GM19324 (cell line): ENCODE measurements around the gene ABCC9.
"Not testable (repeated sequence)": the region's sequence is repeated elsewhere in the genome, so short reads cannot be mapped to it uniquely, and the experiment has no call there.

Source experiments
- ATAC-seq: cut with Tn5 transposase; IDR thresholded peaks from one replicate; pipeline ENCODE4 v1.9.1; 2021; ENCODE audit warnings: mild to moderate bottlenecking, moderate library complexity; ENCODE audit not compliant: unreplicated experiment, low FRiP score

The ABCC9 gene

DNA sequence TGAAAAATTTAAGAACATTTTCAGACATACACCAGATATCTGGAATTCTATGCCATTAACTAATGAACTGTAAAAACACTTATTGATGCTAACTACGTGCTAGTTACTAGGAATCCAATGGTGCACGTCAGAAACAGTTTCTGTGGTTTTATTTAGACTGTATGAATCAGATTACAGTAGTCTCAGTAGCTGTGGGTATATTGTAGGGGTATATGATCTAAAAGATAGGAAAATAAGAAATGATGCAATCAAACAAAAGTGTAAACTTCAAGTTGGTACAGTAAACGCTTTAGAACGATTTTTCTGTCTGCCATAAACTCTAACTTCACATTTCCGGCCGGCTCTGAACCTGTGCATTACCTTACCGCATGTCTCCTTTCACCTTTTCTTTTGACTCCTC, 2.3 kb downstream of the ABCC9 start:
- no peak for ATAC-seq

DNA sequence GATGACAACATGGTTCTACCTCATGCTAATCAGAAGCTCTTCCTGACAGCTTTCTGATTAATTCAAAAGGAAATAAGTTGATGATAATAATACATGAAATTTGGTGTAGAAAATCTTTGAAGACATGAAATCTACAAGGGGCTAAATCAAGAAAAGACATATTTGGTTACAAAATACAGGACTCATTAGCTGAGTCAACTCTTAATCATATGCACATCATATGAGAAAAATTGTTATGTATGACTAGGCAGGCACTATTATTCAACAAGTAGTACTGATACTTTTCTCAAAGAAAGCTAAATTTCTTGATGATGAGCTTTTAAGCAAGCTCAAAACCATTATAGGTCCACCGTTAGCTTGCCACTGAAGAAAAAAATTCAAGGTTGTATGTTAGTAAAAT, 7.1 kb downstream of the ABCC9 start:
- no peak for ATAC-seq

DNA sequence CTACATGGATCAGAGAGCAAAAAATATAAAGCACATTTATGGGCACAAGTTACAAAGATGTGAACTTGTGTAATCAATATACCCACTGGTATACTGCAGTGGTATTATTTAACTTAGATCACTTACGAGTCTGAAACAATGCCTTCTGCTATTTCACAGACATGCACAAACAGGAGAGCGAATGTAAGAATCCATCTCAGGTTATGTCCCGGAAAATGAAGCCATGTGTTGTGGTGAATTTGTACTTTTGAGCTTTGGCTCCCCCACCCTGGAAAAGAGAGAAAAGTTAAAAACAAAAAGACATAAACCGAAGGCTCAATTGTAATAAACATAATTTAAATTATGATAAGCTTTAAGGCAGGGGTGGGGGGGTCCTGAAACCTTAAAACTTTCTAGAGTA, 7.6 kb downstream of the ABCC9 start:
- ATAC-seq, result no peak

DNA sequence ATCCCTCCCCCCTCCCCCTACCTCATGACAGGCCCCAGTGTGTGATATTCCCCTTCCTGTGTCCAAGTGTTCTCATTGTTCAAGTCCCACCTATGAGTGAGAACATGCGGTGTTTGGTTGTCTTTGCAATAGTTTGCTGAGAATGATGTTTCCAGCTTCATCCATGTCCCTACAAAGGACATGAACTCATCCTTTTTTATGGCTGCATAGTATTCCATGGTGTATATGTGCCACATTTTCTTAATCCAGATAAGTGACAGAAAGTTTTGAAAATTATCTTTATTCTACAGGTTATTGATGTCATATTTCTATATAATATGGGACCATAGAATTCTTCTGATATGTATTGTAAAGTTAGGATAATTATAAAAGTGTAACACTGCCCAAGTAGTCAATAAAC, 11.3 kb downstream of the ABCC9 start:
- not testable (repeated sequence) for ATAC-seq

DNA sequence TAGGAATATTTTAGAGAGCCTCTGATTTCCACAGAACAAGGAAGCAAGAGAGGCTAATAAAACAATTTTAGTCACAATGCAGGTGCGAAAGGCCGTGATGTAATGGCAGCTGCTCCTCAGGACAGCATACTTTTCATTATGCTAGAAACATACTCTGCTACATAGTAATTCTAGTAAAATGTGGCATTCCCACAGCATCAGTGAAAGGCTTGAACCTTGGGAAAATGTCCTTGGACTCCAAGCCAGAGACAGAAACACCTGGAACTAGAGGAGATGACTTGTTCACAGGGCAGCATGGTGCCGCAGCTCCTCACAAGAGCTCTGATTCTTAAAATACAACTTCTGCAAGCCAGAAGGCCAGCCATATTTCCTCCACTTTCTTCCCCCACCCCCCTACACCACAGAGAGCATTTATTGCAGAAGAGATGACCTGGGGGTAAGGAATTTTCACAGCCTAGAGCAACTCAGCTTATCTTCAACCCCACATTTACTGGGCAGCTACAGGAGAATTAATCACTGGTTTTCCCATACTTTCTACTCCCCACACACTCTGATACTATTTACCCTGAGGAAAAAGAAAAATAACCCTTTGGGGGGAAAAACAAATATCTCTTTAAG, 15.8 kb downstream of the ABCC9 start:
- no peak for ATAC-seq

DNA sequence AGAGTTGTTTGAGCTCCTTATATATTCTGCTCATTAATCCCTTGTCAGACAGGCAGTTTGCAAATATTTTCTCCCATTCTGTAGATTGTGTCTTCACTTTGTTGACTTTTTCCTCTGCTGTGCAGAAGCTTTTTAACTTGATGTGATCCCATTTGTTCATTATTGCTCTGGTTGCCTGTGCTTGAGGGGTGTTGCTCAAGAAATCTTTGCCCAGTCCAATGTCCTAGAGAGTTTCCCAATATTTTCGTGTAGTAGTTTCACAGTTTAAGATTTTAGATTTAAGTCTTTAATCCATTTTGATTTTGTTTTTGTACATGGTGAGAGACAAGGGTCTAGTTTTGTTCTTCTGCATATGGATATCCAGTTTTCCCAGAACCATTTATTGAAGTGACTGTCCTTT, 19.8 kb downstream of the ABCC9 start:
- no peak for ATAC-seq

DNA sequence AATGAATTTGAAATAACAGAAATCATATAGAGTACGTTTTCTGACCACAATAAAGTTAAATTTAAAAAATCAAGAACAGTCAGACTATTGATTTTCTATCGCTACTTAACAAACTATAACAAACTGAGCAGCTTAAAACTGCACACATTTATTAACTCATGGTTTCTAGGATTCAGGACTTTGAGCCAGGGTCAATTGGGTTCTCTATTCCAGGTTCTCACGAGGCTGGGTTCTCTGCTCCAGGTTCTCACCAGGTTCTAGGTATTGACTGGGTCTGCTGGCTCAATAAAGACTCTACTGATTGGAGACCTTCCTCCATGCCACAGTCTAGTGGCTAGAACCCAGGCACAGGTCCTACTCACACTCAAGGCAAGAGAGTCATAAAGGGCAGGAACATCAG, 22.8 kb downstream of the ABCC9 start:
- ATAC-seq, result no peak

DNA sequence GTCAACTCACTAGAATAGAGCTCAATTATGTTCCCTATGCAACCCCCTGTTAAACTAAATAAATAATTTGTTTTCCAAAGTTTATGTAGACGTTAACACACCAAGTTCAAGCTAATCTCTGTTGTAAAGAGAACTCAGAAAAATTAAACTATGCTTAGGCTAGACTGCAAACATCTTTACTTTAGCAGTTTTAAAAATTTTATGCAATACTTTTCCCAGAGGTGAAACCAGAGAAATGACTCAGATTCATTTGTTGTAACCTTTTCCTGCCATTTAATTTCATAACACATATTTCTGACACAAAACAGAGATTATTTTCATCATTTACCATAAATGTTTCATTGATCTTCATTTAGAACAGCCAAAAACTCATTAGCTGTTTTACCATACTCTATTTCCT, 27.4 kb downstream of the ABCC9 start:
- no peak for ATAC-seq

DNA sequence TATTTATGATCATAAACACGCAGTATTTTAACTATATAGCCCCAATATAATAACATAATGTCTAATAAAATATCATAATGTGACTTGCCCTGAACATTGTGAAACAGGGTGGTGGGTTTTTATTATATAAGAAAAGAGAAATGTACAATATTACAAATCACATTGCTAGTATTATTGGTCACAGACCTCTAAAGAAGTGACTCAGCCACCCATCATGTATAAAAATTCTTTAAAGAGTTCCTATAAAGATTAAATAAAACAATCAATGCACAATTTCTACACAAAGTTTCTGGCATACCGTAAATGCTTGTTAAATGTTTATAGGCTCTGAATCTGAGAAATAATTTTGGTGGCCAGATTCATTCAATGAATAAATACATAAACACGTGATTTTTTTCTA, 28.9 kb downstream of the ABCC9 start:
- no peak for ATAC-seq

DNA sequence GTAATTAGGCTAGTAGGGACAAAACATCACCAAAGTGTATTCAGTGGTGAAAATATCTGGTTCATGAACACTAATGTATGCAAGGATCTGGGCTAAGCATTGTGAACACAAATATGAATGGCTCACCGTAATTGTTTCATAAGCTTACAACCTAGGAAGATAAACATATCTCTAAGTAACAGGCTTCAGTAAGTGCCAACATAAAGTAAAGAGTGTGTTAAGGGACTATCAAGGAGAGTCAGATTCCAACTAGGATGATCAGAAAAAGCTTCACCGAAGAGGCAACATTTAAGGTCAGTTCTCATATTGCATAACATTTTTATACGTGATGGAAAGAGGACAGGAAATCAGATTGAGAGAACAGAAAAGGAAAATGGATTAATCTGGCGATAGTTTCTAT, 29.4 kb downstream of the ABCC9 start:
- ATAC-seq, result no peak

DNA sequence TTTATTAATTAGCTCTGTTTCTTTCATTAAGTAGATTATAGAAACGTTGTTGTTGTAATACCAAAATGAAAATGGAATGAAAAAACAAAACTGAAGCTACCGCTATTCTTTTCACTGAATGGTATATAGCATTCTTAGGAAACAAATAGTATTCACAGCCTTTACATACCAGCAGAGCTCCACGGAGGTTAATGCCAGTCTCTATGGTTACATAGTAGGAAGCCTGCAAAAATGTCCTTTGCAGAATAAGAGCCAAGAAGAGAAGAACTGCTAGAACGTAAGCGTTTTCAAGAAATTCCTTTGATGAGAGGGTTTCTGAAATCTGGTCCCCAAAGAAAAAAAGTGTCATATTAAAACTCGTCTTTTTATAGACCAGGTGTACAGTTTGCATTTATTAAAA, 30.6 kb downstream of the ABCC9 start:
- ATAC-seq, result no peak

DNA sequence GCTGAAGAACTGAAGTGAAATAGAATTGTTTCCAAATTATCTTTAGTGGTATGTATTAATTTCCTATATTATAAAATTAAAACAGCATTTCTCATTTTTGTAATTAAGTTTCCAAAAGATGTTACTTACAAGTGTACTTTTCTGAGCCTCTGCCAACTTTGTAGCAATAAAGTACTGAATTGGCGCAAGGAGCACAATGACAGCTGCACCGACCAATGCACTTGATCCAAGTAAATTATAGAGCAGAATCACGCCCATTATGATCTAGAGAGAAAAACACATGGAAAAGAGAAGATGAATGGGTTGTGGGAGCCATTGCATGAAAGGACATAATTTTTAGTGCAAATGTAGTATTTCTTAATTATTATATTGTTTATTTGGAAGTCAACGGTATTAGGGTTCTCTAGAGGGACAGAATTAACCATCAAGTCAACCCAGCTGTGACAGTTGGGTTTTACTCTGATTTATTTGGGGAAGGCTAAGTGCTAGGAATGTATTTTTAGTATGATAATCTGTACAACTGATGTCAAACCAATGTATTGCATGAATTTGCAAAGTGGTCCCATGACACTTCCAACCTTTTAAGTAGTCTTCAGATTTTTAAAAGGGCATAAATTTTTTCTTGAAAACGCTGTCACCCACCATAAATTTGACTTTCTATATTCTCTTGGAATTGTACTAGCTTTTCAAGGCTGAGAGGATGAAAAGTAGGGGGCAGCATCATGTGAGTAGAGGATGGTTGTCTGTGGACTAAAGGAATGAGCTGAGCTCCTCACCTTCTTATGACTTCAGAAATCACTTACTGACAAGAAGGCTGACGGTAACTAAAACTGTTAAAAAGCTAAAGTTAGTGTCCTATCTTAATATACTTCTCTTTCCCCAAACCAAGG, 33.0 kb downstream of the ABCC9 start:
- no peak for ATAC-seq

DNA sequence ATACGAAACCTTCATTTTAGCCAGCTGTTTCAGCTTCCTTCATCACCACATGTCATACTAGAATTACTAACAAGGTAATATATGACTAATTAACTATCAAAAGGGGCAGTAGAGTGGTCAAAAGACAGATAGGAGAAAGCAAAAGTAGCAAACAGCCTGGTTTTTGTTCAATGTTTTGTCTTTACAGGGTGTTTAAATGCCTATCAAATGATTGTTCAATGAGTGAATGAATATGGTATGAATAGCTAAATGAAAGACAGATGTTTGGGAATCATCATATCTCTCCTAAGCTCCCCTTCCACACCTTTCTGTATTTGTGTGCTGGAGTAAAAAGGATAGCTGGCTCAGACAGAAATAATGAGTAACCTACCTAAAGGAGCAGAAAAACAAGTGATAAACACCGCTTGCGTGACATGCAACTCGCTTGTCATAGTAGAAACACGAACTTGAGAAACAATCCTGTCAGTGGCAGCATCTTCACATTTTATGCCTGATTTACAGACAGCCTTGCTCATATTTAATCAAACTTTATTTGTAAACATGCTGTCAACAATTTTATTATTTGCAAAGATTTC, 34.2 kb downstream of the ABCC9 start:
- ATAC-seq, result peak; percentile 82

DNA sequence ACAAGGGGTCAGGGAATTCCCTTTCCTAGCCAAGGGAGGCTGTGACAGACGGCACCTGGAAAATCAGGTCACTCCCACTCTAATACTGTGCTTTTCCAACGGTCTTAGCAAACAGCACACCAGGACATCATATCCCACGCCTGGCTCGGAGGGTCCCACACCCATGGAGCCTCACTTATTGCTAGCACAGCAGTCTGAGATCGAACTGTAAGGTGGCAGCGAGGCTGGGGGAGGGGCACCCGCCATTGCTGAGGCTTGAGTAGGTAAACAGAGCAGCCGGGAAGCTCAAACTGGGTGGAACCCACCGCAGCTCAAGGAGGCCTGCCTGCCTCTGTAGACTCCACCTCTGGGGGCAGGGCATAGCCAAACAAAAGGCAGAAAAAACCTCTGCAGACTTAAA, 41.7 kb downstream of the ABCC9 start:
- not testable (repeated sequence) for ATAC-seq

DNA sequence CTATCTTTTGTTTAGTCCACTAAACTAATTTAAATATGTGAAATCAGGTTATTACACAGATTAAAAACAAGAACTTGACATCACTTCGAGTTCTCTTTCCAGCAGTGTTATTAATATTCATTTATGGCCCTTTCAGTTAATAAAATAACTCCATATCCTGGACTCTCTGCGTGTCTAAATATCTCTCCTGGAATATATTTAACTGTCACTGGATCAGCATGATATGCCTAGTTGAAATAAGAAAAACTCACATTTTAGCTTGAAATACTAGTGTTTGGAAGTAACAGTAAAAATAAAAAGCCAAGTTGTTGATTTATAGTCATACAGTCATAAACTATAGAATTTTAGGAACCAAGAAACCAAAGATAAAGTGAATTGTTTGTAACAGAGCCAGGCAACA, 45.6 kb downstream of the ABCC9 start:
- no peak for ATAC-seq

DNA sequence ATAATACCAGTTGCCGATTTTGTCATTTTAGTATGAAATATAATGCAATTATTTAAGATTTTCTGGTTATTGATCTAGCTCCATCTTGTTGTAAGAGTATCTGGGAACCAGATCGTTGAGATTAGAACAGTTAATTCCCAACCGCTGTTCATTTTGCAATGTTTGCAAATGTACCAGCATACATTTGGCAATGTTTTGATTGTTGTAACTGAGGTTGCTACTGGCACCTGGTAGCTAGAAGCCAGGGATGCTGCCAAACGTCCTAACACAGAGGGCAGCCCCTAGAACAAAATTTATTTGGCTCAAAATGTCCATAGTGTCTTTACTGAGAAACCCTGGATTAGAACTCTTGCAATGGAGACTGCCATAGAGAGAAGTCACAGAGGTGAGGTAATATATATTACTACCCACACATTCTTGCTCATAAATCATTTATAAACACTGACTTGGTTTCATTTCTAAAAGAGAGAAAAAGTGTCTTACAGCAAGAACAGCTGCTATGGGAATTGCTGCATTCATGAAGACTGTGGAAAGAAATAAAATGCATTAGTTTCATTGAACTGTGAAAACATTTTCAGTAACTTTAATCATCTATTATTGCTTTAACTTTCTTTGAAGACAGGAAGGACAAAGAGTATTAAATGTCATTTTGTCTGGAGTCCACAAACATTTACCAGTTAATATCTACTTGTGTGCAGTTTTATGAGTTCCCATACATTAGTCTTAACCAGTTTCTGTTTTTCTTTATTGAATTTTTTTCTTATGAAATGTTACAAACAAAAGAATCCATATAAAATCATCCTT, 46.2 kb downstream of the ABCC9 start:
- no peak for ATAC-seq

DNA sequence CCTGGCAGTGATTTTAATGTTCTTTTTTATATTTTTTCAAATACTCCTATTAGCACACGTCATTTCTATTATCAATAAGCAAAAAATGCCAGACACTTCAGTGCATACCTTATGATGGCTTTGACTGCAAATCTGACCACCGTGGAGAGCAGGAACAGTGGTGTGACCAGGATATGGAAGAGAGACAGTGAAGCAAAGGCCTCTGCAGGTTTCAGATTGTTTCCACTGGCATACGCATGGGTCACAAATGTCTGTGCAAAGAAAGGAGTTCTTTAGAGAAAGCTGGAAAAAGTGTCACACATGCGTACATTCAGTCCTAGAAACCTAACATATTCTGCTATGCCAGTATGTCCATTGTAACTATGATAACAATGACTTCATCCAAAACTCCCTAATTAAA, 47.3 kb downstream of the ABCC9 start:
- no peak for ATAC-seq

DNA sequence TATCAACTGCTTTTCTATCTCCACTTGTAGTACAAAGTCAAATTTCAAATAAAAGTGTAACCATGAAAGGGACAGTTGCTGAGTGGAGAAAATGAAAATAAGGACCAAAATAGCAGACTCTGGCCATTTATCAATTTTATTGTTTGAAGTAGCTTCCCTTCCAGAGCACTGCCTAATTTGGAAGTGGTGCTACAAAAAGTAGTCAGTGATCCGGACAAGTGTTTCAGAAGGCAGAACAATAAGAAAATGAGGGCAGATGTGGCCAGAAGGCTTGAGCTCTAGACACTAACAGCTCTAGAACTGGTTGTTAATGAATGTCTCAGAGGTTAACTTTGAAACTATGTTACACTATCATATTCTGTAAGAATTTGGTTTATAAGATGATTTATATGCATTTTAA, 48.9 kb downstream of the ABCC9 start:
- ATAC-seq, result no peak

DNA sequence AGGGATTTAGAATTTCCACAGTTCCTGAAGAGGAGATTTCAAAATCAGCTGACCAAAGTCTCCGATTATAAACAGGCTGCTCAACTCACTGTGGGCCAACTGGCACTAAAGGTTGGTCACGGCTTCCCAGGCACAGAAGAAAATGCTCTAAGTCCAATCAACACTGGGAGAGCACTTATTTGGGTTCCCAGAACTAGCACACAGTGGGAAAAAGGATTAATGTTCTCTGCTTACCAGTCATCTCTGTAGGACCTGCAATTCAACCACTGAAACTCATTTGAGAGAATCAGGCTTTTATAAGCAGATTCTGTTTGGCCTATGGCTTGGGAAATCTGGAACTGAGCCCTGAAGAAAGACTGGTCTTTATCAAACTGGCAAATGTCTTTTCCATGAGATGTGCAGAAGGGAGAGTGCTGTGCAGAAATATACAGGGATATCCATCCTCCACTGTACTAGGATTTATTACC, 49.4 kb downstream of the ABCC9 start:
- no peak for ATAC-seq

DNA sequence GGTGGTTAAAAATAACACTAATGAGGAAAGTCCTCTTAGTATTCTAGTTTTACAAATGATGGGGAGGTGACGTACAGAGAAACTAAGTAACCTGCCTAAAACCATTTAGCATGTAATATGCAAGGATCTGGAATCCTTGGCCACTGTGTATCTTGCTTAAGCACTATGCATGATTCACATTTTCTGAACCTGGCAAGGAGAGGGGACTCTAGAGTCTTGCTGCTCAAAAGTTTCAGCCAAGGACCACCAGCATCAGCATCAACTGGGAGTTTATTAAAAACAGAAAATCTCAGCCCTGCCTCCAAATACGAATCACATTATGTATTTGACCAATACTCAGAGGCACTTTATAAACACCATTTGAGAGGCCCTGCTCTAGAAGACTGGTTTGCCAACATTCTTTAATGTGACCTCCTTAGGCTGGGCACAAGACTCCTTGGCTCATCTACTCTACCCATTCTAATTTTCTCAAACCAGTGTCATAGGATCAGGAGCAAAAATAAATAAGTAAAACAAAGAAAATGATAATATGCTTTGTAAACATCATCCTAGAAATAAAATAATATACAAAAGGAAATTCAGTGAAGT, 52.9 kb downstream of the ABCC9 start:
- no peak for ATAC-seq

DNA sequence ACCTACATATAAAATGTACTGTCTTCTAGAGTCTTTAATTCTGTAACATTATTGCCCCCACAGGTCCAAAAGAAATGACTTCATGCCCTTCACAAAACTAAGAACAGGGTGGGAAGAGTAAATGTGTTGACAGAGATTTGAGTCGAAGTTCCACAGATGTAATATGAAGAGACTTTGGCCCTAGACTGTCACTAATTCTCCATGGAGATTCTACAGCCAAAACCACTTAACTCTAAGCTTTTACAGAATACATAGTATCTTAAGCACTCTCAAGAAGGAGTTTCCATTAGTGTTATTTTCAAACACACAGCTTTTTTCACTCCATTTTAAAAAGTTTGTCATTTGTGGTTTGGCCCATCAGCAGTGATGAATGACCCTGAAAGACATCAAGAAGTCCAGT, 56.3 kb downstream of the ABCC9 start:
- ATAC-seq, result no peak
